GM19468 (cell line): ENCODE results near the gene ESRRG.

Experiments used
- ATAC-seq: cut with Tn5 transposase; IDR thresholded peaks from one replicate; pipeline ENCODE4 v1.9.1; 2021; ENCODE audit warnings: mild to moderate bottlenecking, moderate library complexity, moderate number of reproducible peaks; ENCODE audit not compliant: unreplicated experiment; ENCODE audit errors: extremely low read depth

Gene ESRRG

GRCh38 chr1:216723274-216723780 is at the start of gene ESRRG:
ESRRG (minus strand) TSS chr1:216723429; CDS start chr1:216723299, 130 bp downstream.
- ATAC-seq, result no peak

DNA sequence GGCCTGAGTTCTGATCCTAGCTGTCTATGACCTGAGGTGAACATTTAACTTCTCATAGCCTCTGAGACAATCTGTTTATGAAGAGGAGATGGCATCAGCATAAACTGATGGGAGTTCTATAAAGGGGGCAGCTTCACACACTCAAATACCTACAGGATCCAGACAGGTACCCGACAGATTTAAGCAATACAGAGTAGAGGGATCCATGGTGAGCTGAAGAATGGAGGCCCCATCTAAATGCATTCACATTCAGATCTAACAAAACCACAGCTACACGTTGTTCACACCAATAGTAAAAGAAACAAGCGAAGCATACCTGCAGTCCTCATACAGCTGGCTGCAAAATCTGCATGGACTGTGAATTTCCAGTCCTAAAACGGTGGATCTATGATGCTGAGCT is 48.7 kb upstream of the ESRRG start:
- no peak for ATAC-seq

DNA sequence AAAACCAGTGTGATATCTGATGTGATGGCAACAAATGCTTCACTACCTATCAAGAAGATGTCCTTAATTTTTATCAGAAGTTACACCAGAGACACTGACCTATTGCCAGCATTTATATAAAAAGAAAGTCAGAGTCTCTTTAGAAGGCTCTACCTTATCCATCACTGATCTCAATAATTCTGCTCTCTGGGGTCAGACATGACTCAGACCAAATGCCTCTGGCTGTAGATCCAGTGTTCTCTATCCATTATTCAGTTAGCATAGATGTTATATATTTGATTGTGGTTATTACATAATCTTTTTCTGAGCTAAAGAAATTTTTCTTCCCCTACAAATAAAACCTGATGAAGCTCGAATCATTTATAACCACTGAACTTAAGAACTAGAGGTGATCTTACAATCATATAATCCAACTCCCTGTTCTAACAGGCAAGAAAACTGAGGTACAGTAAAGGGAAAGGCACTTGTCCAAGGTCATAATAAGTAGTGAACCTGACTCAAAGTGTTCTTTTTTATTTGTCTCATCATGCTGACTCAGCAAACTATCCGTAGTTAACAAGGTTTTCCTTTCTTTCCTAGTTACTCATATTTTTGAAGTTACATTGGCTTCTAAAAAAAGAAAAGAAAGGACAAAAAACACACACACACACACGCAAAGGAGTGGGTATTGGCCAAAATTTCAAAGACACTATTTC is 43.6 kb upstream of the ESRRG start:
- no peak for ATAC-seq

DNA sequence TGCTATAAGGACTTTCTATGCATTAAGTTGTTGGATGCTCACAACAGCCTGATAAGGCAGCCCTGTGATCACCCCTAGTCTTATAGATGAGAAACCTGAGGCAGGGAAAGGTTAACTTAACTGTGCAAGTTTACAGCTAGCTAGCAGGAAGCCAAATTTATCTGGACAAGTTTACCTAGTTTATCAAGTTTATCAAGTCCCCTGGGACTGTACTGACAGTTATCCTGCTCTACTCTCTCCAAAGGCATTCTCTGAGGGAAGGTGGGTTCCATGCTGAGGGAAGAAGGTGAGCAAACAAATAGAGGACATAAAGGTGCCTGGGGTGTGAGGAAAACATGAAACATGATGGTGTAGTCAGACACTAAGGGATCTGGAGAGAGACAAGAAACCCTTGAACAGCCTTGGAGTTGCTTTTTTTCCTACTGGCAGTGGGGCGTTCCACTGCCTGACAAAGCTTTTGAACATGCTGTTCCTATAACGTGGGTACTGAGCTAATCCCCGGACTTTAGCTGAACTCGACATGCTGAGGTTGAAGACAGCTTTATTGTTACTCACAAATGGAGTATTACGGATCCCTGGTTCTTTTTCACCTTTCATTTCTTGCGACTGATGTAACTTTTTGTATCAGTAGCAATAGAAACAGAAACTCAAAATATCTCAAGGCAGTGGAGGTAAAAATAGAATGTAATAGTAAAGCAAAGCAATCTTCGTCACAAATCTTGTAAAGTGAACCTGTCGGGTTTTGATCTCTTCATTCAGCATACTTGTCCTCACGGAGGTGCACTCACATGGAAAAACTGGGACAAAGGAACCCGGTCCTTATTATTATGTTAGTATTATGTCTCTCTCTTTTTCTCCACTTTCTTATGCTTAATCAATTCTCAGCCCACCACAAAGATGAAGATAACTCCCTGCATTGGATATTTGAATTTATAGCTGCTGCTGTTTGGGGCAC is 42.4 kb upstream of the ESRRG start:
- ATAC-seq, result no peak

- no peak for ATAC-seq
Observed at GRCh38 chr1:216758161-216758560, 34.9 kb upstream of the ESRRG start.

GRCh38 chr1:216757110-216757509 is 33.9 kb upstream of the ESRRG start:
- ATAC-seq, result no peak

GRCh38 chr1:216750961-216751360 is 27.7 kb upstream of the ESRRG start:
- no peak for ATAC-seq

- no peak for ATAC-seq
Observed at GRCh38 chr1:216750031-216750627, 26.9 kb upstream of the ESRRG start.

- ATAC-seq, result no peak
Observed at GRCh38 chr1:216749232-216749631, 26.0 kb upstream of the ESRRG start.

GRCh38 chr1:216742625-216743024 is 19.4 kb upstream of the ESRRG start:
- ATAC-seq, result no peak

DNA sequence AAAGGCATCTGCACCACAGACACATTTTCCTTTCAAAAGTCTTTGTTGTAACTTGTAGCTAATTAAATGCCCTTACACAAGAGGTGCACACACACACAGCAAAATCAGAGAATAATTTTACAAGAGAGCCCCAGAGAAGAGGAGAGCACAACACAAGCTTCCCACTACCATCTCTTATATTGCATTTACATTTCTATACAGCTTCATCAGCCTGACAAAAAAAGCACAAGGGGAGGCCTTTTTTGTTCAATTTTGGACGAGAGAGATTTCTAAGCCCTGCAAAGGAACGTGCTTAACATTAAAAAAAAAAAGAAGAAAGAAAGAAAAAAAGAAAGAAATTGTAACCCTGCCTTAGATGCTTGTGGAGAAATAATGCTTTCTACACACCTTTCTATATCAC is 17.1 kb upstream of the ESRRG start:
- no peak for ATAC-seq

DNA sequence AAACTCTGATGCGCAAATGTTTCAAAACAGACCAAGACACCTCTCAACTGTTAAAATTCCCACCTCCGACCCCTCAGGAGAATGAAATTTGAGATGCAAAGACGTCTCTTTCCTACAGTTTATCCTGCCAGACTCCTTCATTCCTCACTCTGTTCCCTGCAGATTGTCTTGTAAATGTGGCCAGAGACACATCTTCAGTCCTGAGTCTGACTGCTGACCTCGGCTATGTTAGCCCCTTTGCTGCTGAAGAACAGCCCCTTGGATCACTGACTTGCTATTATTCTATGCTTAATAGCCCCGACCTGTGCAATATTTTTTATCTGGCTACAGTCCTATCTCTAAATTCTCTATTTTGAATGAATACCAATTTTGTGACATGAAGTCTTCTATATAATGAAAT is 16.6 kb upstream of the ESRRG start:
- no peak for ATAC-seq

GRCh38 chr1:216732121-216732520 is 8.9 kb upstream of the ESRRG start:
- no peak for ATAC-seq

DNA sequence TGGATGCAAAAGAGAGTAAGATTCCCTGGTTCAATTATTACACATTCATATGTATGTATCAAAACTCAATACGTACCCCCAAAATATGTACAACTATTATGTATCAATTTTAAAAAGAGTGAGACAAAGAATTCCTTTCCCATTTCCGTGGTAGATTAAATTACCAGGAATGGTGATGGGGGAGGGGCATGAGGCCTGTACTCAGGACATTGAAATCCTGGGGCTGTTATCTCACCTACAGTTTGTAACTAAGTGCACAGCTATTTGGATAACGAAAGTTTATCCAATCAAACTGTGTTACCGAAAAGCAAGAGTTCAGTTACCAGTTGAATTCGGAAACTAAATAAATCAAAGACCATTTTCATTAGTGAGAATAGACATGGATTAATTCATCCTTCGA is 8.3 kb upstream of the ESRRG start:
- ATAC-seq, result no peak

DNA sequence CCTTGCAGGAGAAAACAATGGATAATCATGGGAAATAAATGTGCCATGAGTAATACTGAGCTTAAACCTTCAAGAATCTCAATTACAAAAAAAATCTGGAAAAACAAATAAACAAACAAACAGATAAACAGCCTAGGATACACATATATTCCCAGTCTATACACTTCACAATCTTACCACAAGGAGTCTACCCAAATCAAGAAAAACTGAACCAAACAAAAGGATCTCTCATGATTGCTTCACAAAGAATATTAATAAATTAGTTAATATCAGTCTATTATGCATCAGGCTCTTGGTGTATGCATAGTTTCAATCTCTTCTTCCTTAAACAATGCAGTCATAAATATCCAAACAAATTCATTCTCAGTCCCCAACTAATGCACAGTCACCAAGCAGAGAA is 3.2 kb upstream of the ESRRG start:
- no peak for ATAC-seq

DNA sequence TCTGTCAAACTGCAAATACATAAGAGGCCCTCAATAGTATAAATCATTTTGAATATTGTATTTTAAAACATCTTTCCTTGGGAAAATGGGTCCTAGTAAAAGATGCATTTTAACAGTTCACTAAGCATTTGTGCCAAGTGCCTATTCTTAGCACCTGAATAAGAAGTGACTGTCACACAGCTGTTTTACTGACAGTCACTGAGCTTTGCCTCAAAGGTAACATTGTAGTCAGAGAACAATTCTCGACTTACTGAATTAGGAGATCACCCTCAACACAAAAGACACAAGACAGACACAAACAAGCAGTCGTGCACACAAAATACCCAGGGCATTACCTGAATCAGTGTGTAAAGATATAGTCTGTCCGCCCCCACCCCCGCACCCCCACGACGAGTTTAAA is 408 bp downstream of the ESRRG start:
- no peak for ATAC-seq

DNA sequence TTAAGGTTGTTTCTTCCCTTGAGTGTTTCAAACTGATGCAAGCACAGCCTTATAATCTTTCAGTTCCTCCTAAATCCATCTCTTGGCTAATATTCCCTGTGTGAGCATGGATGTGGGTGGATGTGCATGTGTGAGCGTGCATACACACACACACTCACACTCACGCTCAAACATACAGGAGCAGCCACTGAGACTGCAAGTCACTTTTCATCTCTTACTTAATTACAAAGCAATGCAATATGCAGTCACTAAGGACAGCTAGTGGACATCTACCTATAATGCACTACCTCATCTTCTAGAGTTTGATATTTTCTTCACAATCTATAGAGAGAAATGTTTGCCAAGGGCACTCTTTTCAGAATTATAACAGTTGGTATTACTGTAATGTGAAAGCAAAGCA is 1.4 kb downstream of the ESRRG start:
- ATAC-seq, result no peak

GRCh38 chr1:216721062-216721461 is 2.2 kb downstream of the ESRRG start:
- ATAC-seq, result no peak

DNA sequence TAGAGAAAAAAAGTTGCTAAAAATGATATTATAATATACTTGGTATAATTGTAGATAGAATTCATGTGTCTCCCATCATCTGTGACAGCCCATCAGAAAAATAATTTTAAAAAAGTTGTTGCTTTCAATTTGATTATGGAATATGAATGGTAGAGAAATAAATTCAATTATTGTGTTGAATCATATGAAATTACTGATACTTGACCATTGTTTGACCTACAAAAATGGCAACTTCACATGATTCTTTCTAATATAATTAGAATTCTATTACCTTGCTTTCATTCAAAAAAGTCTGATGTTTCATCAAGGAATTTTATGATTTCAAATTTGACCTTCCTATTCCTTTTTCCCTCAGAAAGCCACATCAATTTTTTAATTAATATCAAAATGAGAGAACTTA is 11.5 kb downstream of the ESRRG start:
- no peak for ATAC-seq

DNA sequence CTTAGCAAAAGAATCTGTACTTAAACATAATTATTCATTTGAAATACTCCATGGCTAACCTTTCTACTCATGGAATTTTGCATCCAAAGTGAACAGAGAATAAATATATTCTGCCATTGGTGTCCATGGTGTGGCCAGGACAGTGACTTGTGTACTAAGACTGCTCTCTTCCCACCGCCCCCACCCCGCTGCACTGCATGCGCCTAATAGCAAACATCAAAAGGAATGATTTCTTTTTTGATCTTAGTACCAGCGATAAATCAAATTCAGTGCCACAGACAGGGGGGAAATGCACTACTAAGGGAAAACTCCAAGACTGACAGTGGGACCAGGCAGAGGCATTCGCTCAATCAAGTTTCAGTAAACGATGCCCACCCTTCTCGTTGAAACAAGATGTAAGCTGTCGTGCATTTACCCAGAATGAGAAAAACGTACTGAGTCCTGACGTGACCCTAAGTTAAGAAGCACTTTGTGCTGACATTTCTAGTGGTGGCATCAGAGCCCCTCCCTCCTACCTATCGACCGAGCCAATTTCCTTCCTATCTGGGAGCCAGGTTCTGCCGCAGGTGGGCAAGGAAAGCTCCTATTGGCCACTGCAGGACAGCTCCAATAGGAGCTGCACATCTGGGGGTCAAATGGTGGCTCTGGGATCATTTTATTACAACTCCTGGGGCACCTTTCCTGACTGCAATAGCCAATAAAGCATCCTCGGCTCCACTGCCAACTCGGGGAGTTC is 12.5 kb downstream of the ESRRG start:
- no peak for ATAC-seq
